SK-N-SH (cell line): ENCODE measurements around the gene PGK1. TPM values are rescaled to one million over a fixed set of nuclear protein-coding genes. Genes with fewer than 3 reads are reported as not detected.
A peak's percentile ranks its signal among the peaks of the same experiment; 100 is the strongest.

Source experiments
- CTCF ChIA-PET: fragments of 300-600, 350-600 bp; formaldehyde crosslinking; extraction: SDS; loops from one replicate; lab custom pipeline; 2021; lab: Yijun Ruan, JAX
- POLR2A ChIA-PET: fragments of 350-600 bp; sonication (Branson Sonifier 250); formaldehyde crosslinking; extraction: SDS; loops from one replicate; lab custom pipeline; 2020; ENCODE audit warnings: antibody characterized with exemption, inconsistent platforms; lab: Yijun Ruan, JAX
- DNase-seq: peaks from one replicate; pipeline ENCODE4 v3.0.0; 2012
- H2AFZ ChIP-seq: fragments of 200-600 bp; sonication (generic); 2 replicates; pipeline ENCODE4 v1.8.1; 2016; ENCODE audit warnings: antibody characterized with exemption, mild to moderate bottlenecking, low read depth
- H3F3A ChIP-seq: fragments of 200-600 bp; sonication (generic); replicated peaks from 2 replicates; pipeline ENCODE3; 2016; ENCODE audit warnings: antibody characterized with exemption, mild to moderate bottlenecking; ENCODE audit not compliant: insufficient read depth
- H3K27ac ChIP-seq, 2 experiments: fragments of 200-500 bp in 1 of 2; fragments of 200-600 bp in 1 of 2; sonication (Bioruptor generic) in 1 of 2; sonication (generic), shearing (Covaris generic) in 1 of 2; 2 replicates each; pipeline versions ENCODE4 v1.5.1 to v1.6.1; 2014 to 2016; ENCODE audit warnings: low read depth in 2 of 2, inconsistent platforms in 1 of 2, low read length in 1 of 2, mild to moderate bottlenecking in 1 of 2, mixed read lengths in 1 of 2
- H3K27me3 ChIP-seq: fragments of 200-600 bp; sonication (generic), shearing (Covaris generic); 2 replicates; pipeline ENCODE4 v1.6.1; 2016; ENCODE audit warnings: mixed run types; ENCODE audit not compliant: insufficient read depth
- H3K36me3 ChIP-seq, 2 experiments: fragments of 200-500 bp in 1 of 2; fragments of 200-600 bp in 1 of 2; sonication (Bioruptor generic) in 1 of 2; sonication (generic) in 1 of 2; replicated peaks in 1 of 2; 2 replicates each; pipeline versions ENCODE3 to v1.5.1; 2014 to 2016; ENCODE audit warnings: low read length in 1 of 2, mild to moderate bottlenecking in 1 of 2; ENCODE audit not compliant: insufficient read depth in 2 of 2, control insufficient read depth in 1 of 2
- H3K4me1 ChIP-seq, 2 experiments: fragments of 200-500 bp in 1 of 2; fragments of 200-600 bp in 1 of 2; sonication (Bioruptor generic) in 1 of 2; sonication (generic), shearing (Covaris generic) in 1 of 2; 2 replicates each; pipeline versions ENCODE4 v1.5.1 to v1.6.1; 2014 to 2016; ENCODE audit warnings: low read depth in 1 of 2, low read length in 1 of 2, mixed run types in 1 of 2; ENCODE audit not compliant: insufficient read depth in 2 of 2, control insufficient read depth in 1 of 2
- H3K4me2 ChIP-seq: fragments of 200-600 bp; sonication (generic), shearing (Covaris generic); 2 replicates; pipeline ENCODE4 v1.6.1; 2017; ENCODE audit warnings: mixed run types
- H3K4me3 ChIP-seq, 2 experiments: fragments of 200-500 bp in 1 of 2; fragments of 200-600 bp in 1 of 2; sonication (Bioruptor generic) in 1 of 2; sonication (generic), shearing (Covaris generic) in 1 of 2; 2 replicates each; pipeline versions ENCODE4 v1.5.1 to v1.8.1; 2014 to 2016; ENCODE audit warnings: low read depth in 2 of 2, inconsistent platforms in 1 of 2, low read length in 1 of 2, mild to moderate bottlenecking in 1 of 2, mixed read lengths in 1 of 2, moderate library complexity in 1 of 2
- H3K79me2 ChIP-seq: fragments of 200-600 bp; sonication (generic); 2 replicates; pipeline ENCODE4 v1.8.1; 2017; ENCODE audit warnings: mild to moderate bottlenecking; ENCODE audit not compliant: insufficient read depth
- H3K9ac ChIP-seq: fragments of 200-600 bp; sonication (generic); 2 replicates; pipeline ENCODE4 v1.6.1; 2017; ENCODE audit warnings: mixed run types
- H3K9me2 ChIP-seq: fragments of 200-600 bp; sonication (generic); 2 replicates; pipeline ENCODE4 v1.6.1; 2017; ENCODE audit warnings: mixed run types
- H3K9me3 ChIP-seq: fragments of 200-600 bp; sonication (generic); 2 replicates; pipeline ENCODE4 v1.6.1; 2017; ENCODE audit warnings: mixed run types, mild to moderate bottlenecking, moderate library complexity
- H4K20me1 ChIP-seq: fragments of 200-600 bp; sonication (generic); 2 replicates; pipeline ENCODE4 v1.6.1; 2017; ENCODE audit warnings: mild to moderate bottlenecking, mixed run types; ENCODE audit not compliant: insufficient read depth
- CHD2 ChIP-seq: fragments of 150-350 bp; IDR thresholded peaks from 2 replicates; pipeline ENCODE4 v1.6.1; 2018; ENCODE audit warnings: low read length; ENCODE audit not compliant: partially characterized antibody
- CTCF ChIP-seq: fragments of 200-600 bp; sonication (generic); IDR thresholded peaks from 2 replicates; pipeline ENCODE4 v1.6.1; 2017; ENCODE audit warnings: antibody characterized with exemption, mild to moderate bottlenecking, moderate library complexity
- EP300 ChIP-seq, 2 experiments: IDR thresholded peaks; 2 replicates each; pipeline versions ENCODE4 v1.4.0 to v1.6.1; 2012; ENCODE audit warnings: borderline replicate concordance in 1 of 2, low read depth in 1 of 2, low read length in 1 of 2
- FOSL2 ChIP-seq: IDR thresholded peaks from 2 replicates; pipeline ENCODE4 v1.4.0; 2012; ENCODE audit warnings: low read depth, mild to moderate bottlenecking, moderate library complexity, borderline replicate concordance
- FOXJ3 ChIP-seq: sonication (generic); formaldehyde crosslinking; IDR thresholded peaks from 2 replicates; pipeline ENCODE4 v1.5.1; 2020; ENCODE audit warnings: mild to moderate bottlenecking, missing genetic modification reagents
- FOXM1 ChIP-seq: IDR thresholded peaks from 2 replicates; pipeline ENCODE4 v1.4.0; 2012; ENCODE audit warnings: low read depth, mild to moderate bottlenecking
- GABPA ChIP-seq: IDR thresholded peaks from 2 replicates; pipeline ENCODE4 v1.4.0; 2012; ENCODE audit warnings: low read depth, mild to moderate bottlenecking
- GATA2 ChIP-seq: sonication (generic); formaldehyde crosslinking; IDR thresholded peaks from 2 replicates; pipeline ENCODE4 v1.5.0; 2020; ENCODE audit warnings: mild to moderate bottlenecking, missing genetic modification reagents
- NFIC ChIP-seq: IDR thresholded peaks from 2 replicates; pipeline ENCODE4 v1.4.0; 2012; ENCODE audit warnings: borderline replicate concordance
- RAD21 ChIP-seq: IDR thresholded peaks from 2 replicates; pipeline ENCODE4 v1.6.1; 2012; ENCODE audit warnings: mild to moderate bottlenecking, low read length
- USF2 ChIP-seq: fragments of 150-350 bp; IDR thresholded peaks from 2 replicates; pipeline ENCODE4 v1.6.1; 2017; ENCODE audit warnings: antibody characterized with exemption, low read length, low read depth, borderline replicate concordance
- YY1 ChIP-seq: IDR thresholded peaks from 2 replicates; pipeline ENCODE4 v1.4.0; 2012; ENCODE audit warnings: low read depth, mild to moderate bottlenecking
- WGBS: methylation state at CpG from one replicate; pipeline ENCODE4 v1.1.6; 2017; ENCODE audit warnings: low lambda C conversion rate; 5-methylcytosine and 5-hydroxymethylcytosine counted together
- polyA plus RNA-seq, 3 experiments: library from polyadenylated mRNA; depleted of rRNA; stranded (reverse); fragments of >200 nt; gene quantifications; 2 replicates each; pipeline ENCODE4 v1.2.3, GENCODE V29; 2012

Gene PGK1
- polyA plus RNA-seq, 1 of the 3 experiments (the other 2 are of a cell fraction) = 260 TPM

GRCh38 chrX:78123190-78123589 lies 19.1 kb downstream of the PGK1 start:
- H4K20me1 ChIP-seq = peaks cover 39% of the 10 kb centered on the region
- H3K9ac ChIP-seq = no peak overlapping the region
- no peak overlapping the region for H3K4me2 ChIP-seq
- H3K4me1 ChIP-seq = no peaks in the 10 kb centered on the region
- CTCF ChIA-PET = no interaction called here
- peaks cover 35 to 48% of the 10 kb centered on the region in 2 experiments for H3K36me3 ChIP-seq
- no peak overlapping the region for H2AFZ ChIP-seq
- no peaks in the 10 kb centered on the region for H3K9me3 ChIP-seq
- peaks cover 8% of the 10 kb centered on the region for H3F3A ChIP-seq
- TF ChIP-seq NFIC (no peak), GATA2 (CRISPR knock-in tag) (no peak), FOSL2 (0 out of 2 replicates have a peak, but pooled peaks have one; percentile 9)
- H3K27ac ChIP-seq = no peak overlapping the region
- no peaks in the 10 kb centered on the region for H3K9me2 ChIP-seq
- DNase-seq = no peak
- H3K27me3 ChIP-seq = no peaks in the 10 kb centered on the region; the same call in 1 of the 2 replicates
- no peak overlapping the region for H3K4me3 ChIP-seq
- H3K79me2 ChIP-seq = peaks cover 23% of the 10 kb centered on the region
- POLR2A ChIA-PET = no interaction called here

GRCh38 chrX:78124307-78124706 lies 20.3 kb downstream of the PGK1 start:
- Histone ChIP-seq H3K9ac (no peak overlapping the region), H3K9me2 (no peaks in the 10 kb centered on the region), H4K20me1 (peaks cover 36% of the 10 kb centered on the region), H3K79me2 (peaks cover 22% of the 10 kb centered on the region), H3F3A (peaks cover 8% of the 10 kb centered on the region), H3K4me3 (no peak overlapping the region), H3K9me3 (no peaks in the 10 kb centered on the region), H3K27ac (no peak overlapping the region), H3K36me3 (peaks cover 40 to 43% of the 10 kb centered on the region in 2 experiments), H3K4me2 (no peak overlapping the region), H2AFZ (no peak overlapping the region), H3K27me3 (no peaks in the 10 kb centered on the region; the same call in 1 of the 2 replicates), H3K4me1 (no peaks in the 10 kb centered on the region)
- ChIA-PET POLR2A (no interaction called here), CTCF (interaction anchor here (1.4 kb wide), 1 partner anchor 9 kb away, joined by 3 read pairs; no protein-coding TSS in a partner anchor)
- no peak for TF ChIP-seq EP300 (IDR thresholded peaks at IDR 0.05; ENCODE audit: borderline replicate concordance in 1 of 2, low read depth in 1 of 2, low read length in 1 of 2)
- peak; percentile 47 for TF ChIP-seq CTCF
- peak; percentile 33; the same call in 1 of the 2 replicates for TF ChIP-seq RAD21
- no peak for TF ChIP-seq YY1
- TF ChIP-seq FOXM1 = no peak
- DNase-seq = no peak
- WGBS = 40% methylated on average over 2 of the region's 2 CpGs

- peaks cover 16% of the 10 kb centered on the region for H3K79me2 ChIP-seq
- TF ChIP-seq CTCF = no peak
- no peak for TF ChIP-seq CHD2
- no peak for TF ChIP-seq FOXJ3 (CRISPR knock-in tag)
- no peak for TF ChIP-seq USF2
- TF ChIP-seq FOXM1 = no peak
- TF ChIP-seq GABPA = no peak
Measured at GRCh38 chrX:78125148-78125547, 21.1 kb downstream of the PGK1 start.

More at GRCh38 chrX:78125148-78125547, 21.1 kb downstream of the PGK1 start:
- CTCF ChIA-PET = interaction anchor here (0.7 to 1.7 kb wide), 5 partner anchors 8 to 36 kb away, joined by 3 to 7 read pairs (median 3); no protein-coding TSS in a partner anchor
- Histone ChIP-seq H3K4me2 (no peak overlapping the region), H3K9me2 (no peaks in the 10 kb centered on the region), H4K20me1 (peaks cover 34% of the 10 kb centered on the region; the same call in 1 of the 2 replicates), H3K36me3 (peaks cover 40 to 51% of the 10 kb centered on the region in 2 experiments), H3K9ac (no peak overlapping the region), H3K27me3 (no peaks in the 10 kb centered on the region; the same call in 1 of the 2 replicates), H2AFZ (no peak overlapping the region), H3K27ac (no peak overlapping the region), H3K4me1 (no peaks in the 10 kb centered on the region), H3K4me3 (no peak overlapping the region), H3F3A (peaks cover 3% of the 10 kb centered on the region), H3K9me3 (no peaks in the 10 kb centered on the region)
- no peak for DNase-seq
- POLR2A ChIA-PET = no interaction called here
- WGBS = 52% methylated on average over 1 of the region's 1 CpG
